Uterus (tissue), 2 donors: ENCODE results near the gene LGMN.

Source experiments
- CTCF ChIP-seq, 4 experiments: fragments of 200-600 bp in 2 of 4; fragments of 450-650 bp in 2 of 4; sonication (generic) in 2 of 4; IDR thresholded peaks; one replicate each; pipeline ENCODE4 v1.5.1; 2016 to 2019; ENCODE audit warnings: antibody characterized with exemption in 4 of 4, mild to moderate bottlenecking in 2 of 4, moderate library complexity in 1 of 4
- POLR2A ChIP-seq, 2 donors: fragments of 450-650 bp; IDR thresholded peaks; one replicate each; pipeline ENCODE4 v1.6.1; 2016; ENCODE audit warnings: antibody characterized with exemption in 2 of 2, mild to moderate bottlenecking in 1 of 2, moderate library complexity in 1 of 2

GRCh38 chr14:92695562-92695961, 52.9 kb downstream of the LGMN start:
- TF ChIP-seq CTCF (IDR thresholded peaks at IDR 0.05) (no peak), POLR2A (IDR thresholded peaks at IDR 0.05) (no peak)
